Natural killer cell (primary cell): ENCODE results near the gene CHAF1B. TPM values are rescaled to one million over a fixed set of nuclear protein-coding genes. Genes with fewer than 3 reads are reported as not detected.

Experiments
- ATAC-seq, 3 donors: fragments of 150-1000 bp in 2 of 3; fragments of 200-7000 bp in 1 of 3; cut with Tn5 transposase; 1 replicate in 1 of 3; 2 replicates in 2 of 3; pipeline ENCODE4 v1.10.0; 2021; ENCODE audit warnings: mild to moderate bottlenecking in 2 of 3, moderate library complexity in 2 of 3
- DNase-seq, 2 donors: peaks; one replicate each; pipeline versions ENCODE4 v3.0.0 to v3.0.0-alpha.2; 2013 to 2021; ENCODE audit warnings: mixed read lengths in 1 of 2
- H3K27ac ChIP-seq: one replicate; pipeline ENCODE4 v1.5.1; 2013; ENCODE audit warnings: mild to moderate bottlenecking, low read length
- H3K27me3 ChIP-seq: one replicate; pipeline ENCODE4 v1.6.1; 2013; ENCODE audit warnings: low read length; ENCODE audit not compliant: control insufficient read depth, insufficient read depth
- H3K36me3 ChIP-seq: one replicate; pipeline ENCODE4 v1.6.1; 2013; ENCODE audit warnings: low read length; ENCODE audit not compliant: control insufficient read depth, insufficient read depth
- H3K4me1 ChIP-seq: one replicate; pipeline ENCODE4 v1.6.1; 2013; ENCODE audit warnings: low read length; ENCODE audit not compliant: control insufficient read depth, insufficient read depth
- H3K4me3 ChIP-seq: one replicate; pipeline ENCODE4 v1.5.1; 2013; ENCODE audit warnings: low read length
- H3K9me3 ChIP-seq: one replicate; pipeline ENCODE4 v1.6.1; 2013; ENCODE audit warnings: low read length; ENCODE audit not compliant: control insufficient read depth, insufficient read depth
- H3K27ac Mint-ChIP-seq, 2 donors: one replicate each; pipeline ENCODE4 v1.8.0; 2022; ENCODE audit warnings: mild to moderate bottlenecking in 2 of 2, mixed read lengths in 2 of 2, moderate library complexity in 1 of 2
- H3K27me3 Mint-ChIP-seq, 2 donors: one replicate each; pipeline ENCODE4 v1.8.0; 2022; ENCODE audit warnings: low read depth in 2 of 2, mixed read lengths in 2 of 2
- H3K36me3 Mint-ChIP-seq: one replicate; pipeline ENCODE4 v1.8.0; 2022; ENCODE audit warnings: mixed read lengths
- H3K4me1 Mint-ChIP-seq, 2 donors: one replicate each; pipeline ENCODE4 v1.8.0; 2022; ENCODE audit warnings: mixed read lengths in 2 of 2
- H3K4me3 Mint-ChIP-seq: one replicate; pipeline ENCODE4 v1.8.0; 2022; ENCODE audit warnings: mild to moderate bottlenecking, moderate library complexity, mixed read lengths
- H3K9me3 Mint-ChIP-seq, 2 donors: one replicate each; pipeline ENCODE4 v1.8.0; 2022; ENCODE audit warnings: mixed read lengths in 2 of 2
- CTCF ChIP-seq: fragments of 200-600 bp; IDR thresholded peaks from one replicate; pipeline ENCODE4 v1.8.0; 2022; ENCODE audit warnings: antibody characterized with exemption
- WGBS: methylation state at CpG from one replicate; pipeline ENCODE4 v1.1.7; 2013; ENCODE audit warnings: missing lambda C conversion rate; ENCODE audit not compliant: insufficient coverage; 5-methylcytosine and 5-hydroxymethylcytosine counted together
- intact Hi-C: fragments of 100-400 bp; cut with micrococcal nuclease; formaldehyde crosslinking; loops from one replicate; pipeline ENCODE4 v1.14.2; 2022
- total RNA-seq, 4 donors: library from RNA; stranded (reverse); fragments of 120-200 nt in 1 of 4; gene quantifications; one replicate each; pipeline versions ENCODE4 v1.2.3 to v1.2.4, GENCODE V29; 2013 to 2022

Gene CHAF1B
- total RNA-seq, 3 donors from 2014 or later (not counting 1 experiment from before 2014, with no cell fraction given), result 7.6 to 7.9 (median 7.7) TPM

- 82% methylated on average over 1 of the region's 1 CpG for WGBS
- no peaks in the 10 kb centered on the region for H3K9me3 Mint-ChIP-seq
- peak overlapping the region; percentile 51 to 54 for H3K27ac Mint-ChIP-seq
- H3K4me1 ChIP-seq, result no peaks in the 10 kb centered on the region
- H3K9me3 ChIP-seq, result no peaks in the 10 kb centered on the region
- intact Hi-C loops, result no loop called here
- peaks cover 16% of the 10 kb centered on the region for H3K36me3 Mint-ChIP-seq
- no peak overlapping the region for H3K27ac ChIP-seq
- DNase-seq, result no peak
- H3K4me3 ChIP-seq, result no peak overlapping the region
- TF ChIP-seq CTCF, result no peak
- H3K36me3 ChIP-seq, result peaks cover 89% of the 10 kb centered on the region
- ATAC-seq, result no peak
- no peak overlapping the region for H3K4me3 Mint-ChIP-seq
- peaks cover 0 to 4% of the 10 kb centered on the region in 2 donors for H3K4me1 Mint-ChIP-seq
- no peaks in the 10 kb centered on the region for H3K27me3 ChIP-seq
- H3K27me3 Mint-ChIP-seq, result no peaks in the 10 kb centered on the region
Measured at GRCh38 chr21:36344931-36345330, 40.3 kb upstream of the CHAF1B start.

GRCh38 chr21:36347278-36347961 lies 37.8 kb upstream of the CHAF1B start:
- Histone ChIP-seq H3K4me1 (no peaks in the 10 kb centered on the region), H3K27ac (no peak overlapping the region), H3K36me3 (peaks cover 89% of the 10 kb centered on the region), H3K9me3 (no peaks in the 10 kb centered on the region), H3K27me3 (no peaks in the 10 kb centered on the region), H3K4me3 (no peak overlapping the region)
- WGBS, result 100% methylated on average over 1 of the region's 3 CpGs
- Mint-ChIP-seq H3K27me3 (no peaks in the 10 kb centered on the region), H3K4me1 (no peaks in the 10 kb centered on the region), H3K27ac (peak overlapping the region in 1 of 2 donors; percentile 10), H3K9me3 (no peaks in the 10 kb centered on the region), H3K4me3 (no peak overlapping the region), H3K36me3 (peaks cover 7% of the 10 kb centered on the region)
- no peak for TF ChIP-seq CTCF
- no peak for ATAC-seq
- intact Hi-C loops, result no loop called here
- no peak for DNase-seq

- ATAC-seq, result no peak
- Mint-ChIP-seq H3K27ac (peak overlapping the region in 1 of 2 donors; percentile 10), H3K4me3 (no peak overlapping the region)
Measured at GRCh38 chr21:36347962-36348328, 37.2 kb upstream of the CHAF1B start.

More at GRCh38 chr21:36347962-36348328, 37.2 kb upstream of the CHAF1B start:
- Histone ChIP-seq H3K4me1 (no peaks in the 10 kb centered on the region), H3K9me3 (no peaks in the 10 kb centered on the region), H3K4me3 (no peak overlapping the region), H3K27me3 (no peaks in the 10 kb centered on the region), H3K27ac (no peak overlapping the region), H3K36me3 (peaks cover 88% of the 10 kb centered on the region)
- WGBS, result no CpG with 5 or more reads among the region's 2 CpGs
- Mint-ChIP-seq H3K9me3 (no peaks in the 10 kb centered on the region), H3K4me1 (no peaks in the 10 kb centered on the region), H3K27me3 (no peaks in the 10 kb centered on the region), H3K36me3 (peaks cover 7% of the 10 kb centered on the region)
- intact Hi-C loops, result no loop called here
- TF ChIP-seq CTCF, result no peak
- DNase-seq, result no peak
